ENCODE data around the gene LUZP1. TPM values are rescaled to one million over a fixed set of nuclear protein-coding genes. Genes with fewer than 3 reads are reported as not detected.

The LUZP1 gene
- total RNA-seq, 4 donors from 2014 or later: 21.4 to 28.2 (median 25.0) TPM

DNA sequence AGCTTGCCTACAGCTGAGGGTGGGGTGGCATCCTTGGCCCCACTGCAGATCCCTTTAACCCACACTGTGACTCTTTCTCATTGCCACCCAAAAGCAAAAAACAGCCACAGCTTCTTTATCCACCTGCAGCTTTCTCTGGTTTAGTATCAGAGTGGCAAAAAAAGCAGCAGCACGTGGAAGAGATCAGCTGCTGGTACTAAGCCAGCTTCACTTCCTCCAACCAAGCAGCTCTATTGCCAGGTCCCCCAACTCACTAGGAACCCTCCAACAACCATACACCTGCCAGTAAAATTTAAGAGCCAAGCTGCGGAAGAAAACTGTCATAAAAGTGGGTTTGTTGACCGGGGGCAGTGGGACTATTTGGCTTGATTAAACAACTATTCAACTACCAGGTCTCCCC, 83.0 kb downstream of the LUZP1 start:
- Histone ChIP-seq H3K4me1 (peaks cover 0 to 6% of the 10 kb centered on the region in 2 donors), H3K9me3 (no peaks in the 10 kb centered on the region), H3K4me3 (replicated peaks in 1 of 3) (no peak overlapping the region), H3K27me3 (no peaks in the 10 kb centered on the region), H3K27ac (no peak overlapping the region), H3K36me3 (peaks cover 41 to 55% of the 10 kb centered on the region in 2 donors)
- intact Hi-C loops (cut with DNase I): no loop called here
- no peak for DNase-seq
- 81% methylated on average over 3 of the region's 3 CpGs for WGBS, 2 donors
- TF ChIP-seq, protein P1, sequence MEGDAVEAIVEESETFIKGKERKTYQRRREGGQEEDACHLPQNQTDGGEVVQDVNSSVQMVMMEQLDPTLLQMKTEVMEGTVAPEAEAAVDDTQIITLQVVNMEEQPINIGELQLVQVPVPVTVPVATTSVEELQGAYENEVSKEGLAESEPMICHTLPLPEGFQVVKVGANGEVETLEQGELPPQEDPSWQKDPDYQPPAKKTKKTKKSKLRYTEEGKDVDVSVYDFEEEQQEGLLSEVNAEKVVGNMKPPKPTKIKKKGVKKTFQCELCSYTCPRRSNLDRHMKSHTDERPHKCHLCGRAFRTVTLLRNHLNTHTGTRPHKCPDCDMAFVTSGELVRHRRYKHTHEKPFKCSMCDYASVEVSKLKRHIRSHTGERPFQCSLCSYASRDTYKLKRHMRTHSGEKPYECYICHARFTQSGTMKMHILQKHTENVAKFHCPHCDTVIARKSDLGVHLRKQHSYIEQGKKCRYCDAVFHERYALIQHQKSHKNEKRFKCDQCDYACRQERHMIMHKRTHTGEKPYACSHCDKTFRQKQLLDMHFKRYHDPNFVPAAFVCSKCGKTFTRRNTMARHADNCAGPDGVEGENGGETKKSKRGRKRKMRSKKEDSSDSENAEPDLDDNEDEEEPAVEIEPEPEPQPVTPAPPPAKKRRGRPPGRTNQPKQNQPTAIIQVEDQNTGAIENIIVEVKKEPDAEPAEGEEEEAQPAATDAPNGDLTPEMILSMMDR (IDR thresholded peaks at IDR 0.05): no peak

DNA sequence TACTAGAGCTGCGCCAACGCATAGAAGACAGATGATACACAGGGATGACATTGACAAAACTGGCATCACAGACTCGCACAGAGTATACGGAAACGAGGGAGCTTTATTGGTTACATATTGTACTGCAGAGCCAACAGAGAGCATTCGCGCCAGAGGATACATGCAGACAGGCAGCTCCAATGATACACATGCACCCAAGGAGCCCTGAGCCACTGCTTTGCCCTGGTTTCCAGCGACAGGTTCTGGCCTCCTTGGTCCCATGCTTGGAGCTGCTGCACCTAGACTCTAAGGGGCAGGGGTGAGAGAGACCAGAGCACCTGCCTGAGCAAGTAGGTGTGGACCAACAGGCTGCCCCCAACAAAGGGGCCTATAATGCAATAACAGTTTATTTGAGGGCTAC, 83.8 kb downstream of the LUZP1 start:
- H3K4me1 ChIP-seq: peaks cover 0 to 6% of the 10 kb centered on the region in 2 donors
- H3K27ac ChIP-seq: no peak overlapping the region
- DNase-seq: no peak
- H3K36me3 ChIP-seq: peaks cover 49 to 55% of the 10 kb centered on the region in 2 donors
- H3K27me3 ChIP-seq: no peaks in the 10 kb centered on the region
- intact Hi-C loops (cut with DNase I): no loop called here
- no peaks in the 10 kb centered on the region for H3K9me3 ChIP-seq
- no peak overlapping the region for H3K4me3 ChIP-seq (replicated peaks in 1 of 3)
- 92 to 94% methylated on average over 8 of the region's 8 CpGs for WGBS, 2 donors
- no peak for TF ChIP-seq POLR2A (IDR thresholded peaks at IDR 0.05)
- TF ChIP-seq, protein P1 (IDR thresholded peaks at IDR 0.05): no peak

DNA sequence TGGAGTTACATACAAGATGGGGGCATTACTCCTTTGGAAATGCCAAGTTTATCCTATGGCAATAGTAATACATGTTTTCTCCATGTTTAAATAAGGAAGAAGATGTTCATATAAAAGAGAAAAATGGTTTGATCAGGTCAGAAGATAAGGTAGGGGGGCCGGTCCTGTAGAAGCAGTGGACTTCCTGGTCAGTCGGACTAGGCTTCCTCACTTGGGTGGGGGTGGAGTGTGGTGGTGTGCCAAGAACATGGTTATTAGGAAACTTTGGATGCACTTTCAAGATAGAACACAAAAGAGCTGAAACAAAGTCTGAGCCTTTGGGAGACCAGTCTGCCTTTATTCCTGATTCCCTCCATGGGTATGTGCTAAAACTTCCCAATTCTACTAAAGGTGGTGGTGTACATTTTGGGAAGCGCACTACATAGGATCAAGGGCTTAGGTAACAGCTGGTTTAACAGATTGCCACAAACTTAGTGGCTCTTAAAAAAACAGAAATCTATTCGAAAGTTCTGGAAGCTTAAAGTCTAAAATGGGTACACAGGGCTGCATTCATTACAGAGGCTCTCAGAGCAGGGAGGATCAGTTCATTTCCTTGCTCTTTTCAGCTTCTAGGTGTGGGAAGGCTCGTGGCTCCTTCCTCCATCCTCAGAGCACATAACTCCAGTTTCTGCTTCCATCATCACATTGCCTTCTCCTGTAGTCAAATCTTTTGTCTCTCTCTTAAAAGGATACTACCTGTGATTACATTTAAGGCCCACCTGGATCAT, 84.8 kb downstream of the LUZP1 start:
- Histone ChIP-seq H3K27me3 (no peaks in the 10 kb centered on the region), H3K27ac (peak overlapping the region in 1 of 3 donors; percentile 33), H3K4me1 (peaks cover 0 to 6% of the 10 kb centered on the region in 2 donors), H3K9me3 (no peaks in the 10 kb centered on the region), H3K4me3 (replicated peaks in 1 of 3) (no peak overlapping the region), H3K36me3 (peaks cover 57 to 62% of the 10 kb centered on the region in 2 donors)
- TF ChIP-seq, protein P1 (IDR thresholded peaks at IDR 0.05): no peak
- TF ChIP-seq POLR2A (IDR thresholded peaks at IDR 0.05): no peak
- 75 to 82% methylated on average over 5 of the region's 5 CpGs for WGBS, 2 donors
- intact Hi-C loops (cut with DNase I): no loop called here
- DNase-seq: peak; percentile 21 to 26

DNA sequence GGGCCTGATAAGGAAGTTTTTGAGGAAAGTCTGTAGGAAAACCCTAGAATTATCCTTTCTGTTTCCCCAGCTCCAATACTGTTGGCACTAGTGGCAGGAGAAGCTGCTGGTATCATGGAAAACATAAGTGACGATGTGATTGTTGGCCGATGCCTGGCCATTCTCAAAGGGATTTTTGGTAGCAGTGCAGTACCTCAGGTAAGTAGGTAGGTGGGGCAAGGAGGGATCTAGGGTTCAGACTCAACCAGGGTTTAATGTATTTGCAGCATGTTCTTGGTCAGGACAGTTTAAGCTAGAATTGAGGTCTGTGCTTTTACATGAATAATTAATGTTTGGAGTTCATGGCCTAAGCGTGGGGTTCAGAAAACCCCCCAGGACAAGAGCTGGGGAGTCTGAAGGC, 87.3 kb downstream of the LUZP1 start:
- no peak overlapping the region for H3K4me3 ChIP-seq (replicated peaks in 1 of 3)
- 92 to 94% methylated on average over 3 of the region's 3 CpGs for WGBS, 2 donors

DNA sequence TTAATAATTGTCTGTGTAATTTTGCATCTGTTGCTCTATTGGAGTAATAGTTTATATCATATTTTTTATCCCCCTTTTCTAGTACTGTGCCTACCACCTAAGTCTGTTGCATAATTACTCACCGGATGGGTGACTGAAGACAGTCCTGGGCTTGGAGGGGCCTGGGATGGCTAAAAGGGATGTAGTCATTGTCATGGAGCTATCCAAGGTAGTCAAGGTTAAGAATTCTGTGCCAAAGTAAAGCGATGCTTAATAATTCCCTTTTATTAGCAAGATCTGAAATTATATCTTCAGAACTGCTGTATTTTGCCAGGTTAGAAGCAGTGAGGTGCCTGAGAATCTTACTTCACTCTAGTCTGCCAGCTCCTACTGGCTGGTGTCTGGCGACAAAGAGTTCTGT, 87.8 kb downstream of the LUZP1 start:
- no peaks in the 10 kb centered on the region for H3K9me3 ChIP-seq
- intact Hi-C loops (cut with DNase I): no loop called here
- no peaks in the 10 kb centered on the region for H3K27me3 ChIP-seq
- TF ChIP-seq, protein P1 (IDR thresholded peaks at IDR 0.05): no peak
- no peak for TF ChIP-seq POLR2A (IDR thresholded peaks at IDR 0.05)
- no peak overlapping the region for H3K4me3 ChIP-seq (replicated peaks in 1 of 3)
- no peak for DNase-seq
- no peak overlapping the region for H3K27ac ChIP-seq
- WGBS, 2 donors: 97 to 100% methylated on average over 3 of the region's 3 CpGs
- peaks cover 0 to 6% of the 10 kb centered on the region in 2 donors for H3K4me1 ChIP-seq
- H3K36me3 ChIP-seq: peaks cover 38 to 56% of the 10 kb centered on the region in 2 donors

More for the DNA sequence above, 87.3 kb downstream of the LUZP1 start:
- TF ChIP-seq, protein P1 (IDR thresholded peaks at IDR 0.05): peak in 2 of 6 experiments; percentile 12 to 19
- no peak for TF ChIP-seq POLR2A (IDR thresholded peaks at IDR 0.05)
- Histone ChIP-seq H3K4me1 (peaks cover 0 to 6% of the 10 kb centered on the region in 2 donors), H3K27me3 (no peaks in the 10 kb centered on the region), H3K27ac (no peak overlapping the region), H3K36me3 (peaks cover 43 to 56% of the 10 kb centered on the region in 2 donors), H3K9me3 (no peaks in the 10 kb centered on the region)
- intact Hi-C loops (cut with DNase I): no loop called here
- DNase-seq: no peak
